ENCODE data around the gene GLOD5. TPM values are rescaled to one million over a fixed set of nuclear protein-coding genes. Genes with fewer than 3 reads are reported as not detected.

Gene GLOD5
- total RNA-seq, 4 donors from 2014 or later: 15.2 to 15.3 TPM; not detected in 2

DNA sequence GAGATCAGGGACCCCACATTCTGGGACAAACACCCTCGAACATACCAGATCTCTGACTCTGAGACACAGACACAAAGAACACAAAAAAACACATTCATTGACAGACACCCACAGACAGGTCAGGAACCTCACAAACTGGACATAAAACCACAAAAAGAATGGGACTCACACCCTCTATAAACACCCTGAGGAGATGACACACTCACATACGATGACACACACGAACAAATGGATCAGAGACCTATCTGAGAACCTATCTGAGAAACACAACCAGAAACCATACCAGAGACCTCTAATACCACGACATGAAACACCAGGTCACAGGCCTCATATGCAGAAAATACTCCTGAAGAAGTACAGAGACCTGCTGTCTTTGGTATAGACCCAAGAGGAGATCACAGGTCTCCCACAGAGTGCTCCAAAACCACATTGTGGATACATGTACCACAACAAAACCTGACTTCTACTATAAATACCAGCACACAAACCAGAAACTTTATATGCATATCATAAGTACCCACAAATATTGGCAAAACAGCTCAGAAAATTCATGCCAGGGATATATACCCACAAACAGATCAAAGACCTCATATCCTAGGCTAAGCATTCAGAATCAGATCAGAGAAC lies 45.6 kb upstream of the GLOD5 start:
- no peaks in the 10 kb centered on the region for H3K27me3 ChIP-seq
- TF ChIP-seq, protein P1, sequence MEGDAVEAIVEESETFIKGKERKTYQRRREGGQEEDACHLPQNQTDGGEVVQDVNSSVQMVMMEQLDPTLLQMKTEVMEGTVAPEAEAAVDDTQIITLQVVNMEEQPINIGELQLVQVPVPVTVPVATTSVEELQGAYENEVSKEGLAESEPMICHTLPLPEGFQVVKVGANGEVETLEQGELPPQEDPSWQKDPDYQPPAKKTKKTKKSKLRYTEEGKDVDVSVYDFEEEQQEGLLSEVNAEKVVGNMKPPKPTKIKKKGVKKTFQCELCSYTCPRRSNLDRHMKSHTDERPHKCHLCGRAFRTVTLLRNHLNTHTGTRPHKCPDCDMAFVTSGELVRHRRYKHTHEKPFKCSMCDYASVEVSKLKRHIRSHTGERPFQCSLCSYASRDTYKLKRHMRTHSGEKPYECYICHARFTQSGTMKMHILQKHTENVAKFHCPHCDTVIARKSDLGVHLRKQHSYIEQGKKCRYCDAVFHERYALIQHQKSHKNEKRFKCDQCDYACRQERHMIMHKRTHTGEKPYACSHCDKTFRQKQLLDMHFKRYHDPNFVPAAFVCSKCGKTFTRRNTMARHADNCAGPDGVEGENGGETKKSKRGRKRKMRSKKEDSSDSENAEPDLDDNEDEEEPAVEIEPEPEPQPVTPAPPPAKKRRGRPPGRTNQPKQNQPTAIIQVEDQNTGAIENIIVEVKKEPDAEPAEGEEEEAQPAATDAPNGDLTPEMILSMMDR (IDR thresholded peaks at IDR 0.05): no peak
- no peak for TF ChIP-seq POLR2A (IDR thresholded peaks at IDR 0.05)
- no peak overlapping the region for H3K27ac ChIP-seq
- H3K4me3 ChIP-seq: no peak overlapping the region
- DNase-seq: no peak
- no peaks in the 10 kb centered on the region for H3K36me3 ChIP-seq
- H3K4me1 ChIP-seq: no peaks in the 10 kb centered on the region
- H3K9me3 ChIP-seq: no peaks in the 10 kb centered on the region

DNA sequence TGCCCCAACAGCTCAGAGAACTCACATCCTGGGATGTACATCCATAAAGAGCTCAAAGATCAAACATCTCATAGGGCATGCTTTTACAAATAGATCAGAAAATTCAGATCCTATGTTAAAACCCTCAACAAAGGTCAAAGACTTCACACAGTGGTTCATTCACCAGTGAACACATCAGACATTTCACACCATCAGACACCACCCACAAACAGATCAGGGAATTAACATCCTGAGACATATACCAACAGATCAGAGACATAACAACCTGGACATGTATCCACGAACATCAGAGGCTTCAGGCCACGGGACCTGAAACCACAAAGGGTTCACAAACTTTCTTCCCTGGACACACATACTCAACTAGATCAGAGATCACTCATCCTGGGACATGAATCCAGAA lies 41.6 kb upstream of the GLOD5 start:
- no peak for DNase-seq
- H3K4me1 ChIP-seq: no peaks in the 10 kb centered on the region
- H3K4me3 ChIP-seq: no peak overlapping the region
- TF ChIP-seq, protein P1 (IDR thresholded peaks at IDR 0.05): no peak
- no peak for TF ChIP-seq POLR2A (IDR thresholded peaks at IDR 0.05)
- H3K27me3 ChIP-seq: no peaks in the 10 kb centered on the region
- H3K36me3 ChIP-seq: no peaks in the 10 kb centered on the region
- no peaks in the 10 kb centered on the region for H3K9me3 ChIP-seq
- H3K27ac ChIP-seq: no peak overlapping the region

DNA sequence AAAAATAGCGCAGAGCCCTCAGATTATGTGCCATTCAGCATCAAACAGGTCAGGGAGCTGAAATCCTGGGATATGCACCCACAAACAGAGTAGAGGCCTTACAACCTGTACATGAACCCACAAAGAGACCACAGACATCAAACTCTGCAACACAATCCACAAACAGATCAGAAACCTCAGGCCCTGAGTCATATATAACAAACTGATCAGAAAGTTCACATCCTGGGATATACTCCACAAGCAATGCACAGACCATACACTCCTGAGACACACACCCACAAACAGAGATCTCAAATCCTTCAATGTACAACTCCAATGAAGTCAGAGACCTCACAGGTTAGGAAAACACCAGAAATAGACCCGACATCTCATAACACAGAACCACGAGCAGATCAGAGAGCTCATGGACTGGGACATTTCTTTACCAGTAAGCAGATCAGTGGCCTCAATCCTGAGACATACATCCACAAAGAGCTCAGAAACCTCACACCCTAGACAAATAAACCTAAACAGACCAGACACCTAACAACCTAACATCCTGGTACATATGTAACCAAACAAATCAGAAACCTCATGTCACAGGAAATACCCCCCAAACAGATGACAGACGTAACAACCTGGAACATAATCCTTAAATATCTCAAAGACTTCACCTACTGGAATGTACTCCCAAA lies 40.8 kb upstream of the GLOD5 start:
- Histone ChIP-seq H3K4me1 (no peaks in the 10 kb centered on the region), H3K9me3 (no peaks in the 10 kb centered on the region), H3K27me3 (no peaks in the 10 kb centered on the region), H3K27ac (peak overlapping the region in 1 of 4 donors; percentile 13), H3K36me3 (no peaks in the 10 kb centered on the region), H3K4me3 (no peak overlapping the region)
- no peak for DNase-seq
- TF ChIP-seq, protein P1 (IDR thresholded peaks at IDR 0.05): no peak
- TF ChIP-seq POLR2A (IDR thresholded peaks at IDR 0.05): no peak

DNA sequence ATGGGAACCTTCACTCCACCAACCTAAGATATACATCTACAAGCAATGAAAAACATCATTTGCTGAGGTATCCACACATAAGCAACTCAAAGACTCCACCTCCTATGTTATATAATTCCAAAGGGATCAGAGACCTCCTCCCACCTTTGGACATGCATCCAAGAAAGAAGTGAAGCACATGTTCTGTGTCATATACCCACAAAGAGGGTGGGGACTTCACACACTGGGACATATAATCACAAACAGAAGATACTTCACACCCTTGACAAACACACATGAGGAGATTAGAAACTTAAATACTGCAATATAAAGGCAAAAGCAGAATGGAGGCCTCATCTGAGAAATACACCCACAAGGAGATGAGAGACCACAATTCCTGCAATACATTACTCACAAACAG lies 39.6 kb upstream of the GLOD5 start:
- DNase-seq: no peak
- no peak overlapping the region for H3K27ac ChIP-seq
- H3K4me1 ChIP-seq: no peaks in the 10 kb centered on the region
- H3K4me3 ChIP-seq: no peak overlapping the region
- no peaks in the 10 kb centered on the region for H3K36me3 ChIP-seq
- TF ChIP-seq, protein P1 (IDR thresholded peaks at IDR 0.05): no peak
- TF ChIP-seq POLR2A (IDR thresholded peaks at IDR 0.05): no peak
- no peaks in the 10 kb centered on the region for H3K9me3 ChIP-seq
- no peaks in the 10 kb centered on the region for H3K27me3 ChIP-seq

DNA sequence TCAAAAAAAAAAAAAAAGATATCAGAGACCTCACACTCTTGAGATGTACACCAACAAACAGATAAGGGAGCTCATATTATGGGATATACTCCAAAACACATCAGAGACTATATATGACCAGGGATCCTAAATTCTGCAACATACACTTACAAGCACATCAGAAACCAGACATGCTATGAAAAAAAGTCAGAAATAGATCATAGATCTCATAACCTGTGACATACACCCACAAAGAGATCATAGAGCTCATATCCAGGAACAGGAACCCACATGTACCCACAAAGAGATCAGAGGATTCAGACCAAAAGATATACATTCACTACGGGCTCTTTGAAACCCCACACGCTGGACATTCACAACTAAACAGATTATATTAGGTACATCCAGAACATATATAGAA lies 35.0 kb upstream of the GLOD5 start:
- Histone ChIP-seq H3K4me1 (no peaks in the 10 kb centered on the region), H3K27ac (no peak overlapping the region), H3K36me3 (no peaks in the 10 kb centered on the region), H3K9me3 (no peaks in the 10 kb centered on the region), H3K4me3 (no peak overlapping the region), H3K27me3 (no peaks in the 10 kb centered on the region)
- no peak for DNase-seq
- TF ChIP-seq, protein P1 (IDR thresholded peaks at IDR 0.05): no peak
- TF ChIP-seq POLR2A (IDR thresholded peaks at IDR 0.05): no peak

All from Peyer's patch (tissue), 4 donors.